NCI-H146 treated with DMSO at 0.1 percent for 48 hours (cell line): ENCODE results near the gene BDH1.
"Not testable (repeated sequence)": the region's sequence is repeated elsewhere in the genome, so short reads cannot be mapped to it uniquely, and the experiment has no call there.

ENCODE experiments used
- DNase-seq: peaks from one replicate; lab custom pipeline; 2025; ENCODE audit not compliant: unreplicated experiment; lab: John Stamatoyannopoulos, UW

BDH1 gene

DNA sequence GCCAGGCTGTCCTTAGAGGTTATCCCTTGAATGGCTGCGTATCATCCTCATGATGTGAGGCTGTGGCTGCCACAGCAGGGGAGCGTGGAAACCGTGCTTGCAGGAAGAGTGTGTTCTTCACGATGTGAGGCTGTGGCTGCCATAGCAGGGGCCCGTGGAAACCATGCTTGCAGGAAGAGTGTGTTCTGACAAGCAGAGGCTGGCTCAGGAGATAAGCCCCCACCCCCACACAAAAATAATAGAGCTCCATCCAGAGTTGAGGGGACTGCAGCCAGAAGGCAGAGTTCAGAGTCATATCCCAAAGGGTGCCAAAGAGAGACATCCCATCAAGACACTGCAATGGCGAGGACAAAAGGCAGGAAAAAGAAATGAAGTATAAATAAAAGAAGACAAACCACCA is 22.6 kb upstream of the BDH1 start:
- no peak for DNase-seq

DNA sequence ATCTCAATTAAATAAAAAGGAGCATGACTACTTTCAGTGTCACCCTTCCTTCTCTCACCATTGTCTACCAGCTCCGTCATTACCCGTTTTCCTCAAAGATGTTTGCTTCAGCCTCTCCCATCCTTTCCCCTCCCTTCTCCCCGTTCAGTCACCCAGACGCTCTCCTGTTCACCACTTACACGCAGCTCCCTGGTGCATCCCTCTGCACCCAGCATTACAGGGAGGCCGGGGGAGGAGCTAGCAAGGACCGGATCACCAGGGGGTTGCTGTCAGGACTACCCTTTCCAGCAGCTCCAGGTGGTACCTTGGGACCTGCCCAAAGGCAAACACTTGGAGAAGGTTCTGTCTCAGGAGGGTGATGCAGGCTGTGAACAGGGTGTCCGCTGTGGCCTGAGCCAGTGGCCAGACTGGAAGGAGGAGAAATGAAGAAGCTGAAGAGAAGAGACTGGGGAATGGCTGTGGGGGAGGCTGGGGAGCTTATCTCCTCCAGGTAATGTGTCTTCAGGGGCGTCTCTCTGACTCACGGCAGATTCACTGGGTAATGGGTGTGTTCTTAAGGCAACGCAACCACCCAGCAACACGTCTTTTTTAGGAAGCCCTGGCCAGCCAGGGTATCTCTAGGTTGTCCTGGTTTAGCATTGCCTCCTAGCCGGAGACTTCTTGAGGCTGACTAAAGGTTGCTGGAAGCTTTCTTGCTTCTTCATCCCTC is 21.8 kb upstream of the BDH1 start:
- DNase-seq, result no peak

DNA sequence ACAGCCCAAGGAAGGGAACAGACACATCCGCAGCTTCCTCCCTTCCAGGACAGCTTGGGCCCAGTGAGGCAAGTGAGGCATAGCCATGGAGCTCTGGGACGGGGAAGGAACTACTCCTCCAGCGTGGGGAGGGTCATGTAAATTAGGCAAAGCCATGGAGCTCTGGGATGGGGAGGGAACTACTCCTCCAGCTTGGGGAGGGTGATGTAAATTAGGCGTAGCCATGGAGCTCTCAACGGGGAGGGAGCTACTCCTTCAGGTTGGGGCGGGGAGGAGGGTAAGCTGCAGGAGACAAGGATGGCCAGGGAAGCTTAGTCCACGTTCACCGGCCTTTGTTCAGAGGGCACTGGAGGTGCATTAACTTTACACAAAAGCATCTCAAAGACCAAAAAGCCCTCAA is 21.1 kb upstream of the BDH1 start:
- DNase-seq, result no peak

DNA sequence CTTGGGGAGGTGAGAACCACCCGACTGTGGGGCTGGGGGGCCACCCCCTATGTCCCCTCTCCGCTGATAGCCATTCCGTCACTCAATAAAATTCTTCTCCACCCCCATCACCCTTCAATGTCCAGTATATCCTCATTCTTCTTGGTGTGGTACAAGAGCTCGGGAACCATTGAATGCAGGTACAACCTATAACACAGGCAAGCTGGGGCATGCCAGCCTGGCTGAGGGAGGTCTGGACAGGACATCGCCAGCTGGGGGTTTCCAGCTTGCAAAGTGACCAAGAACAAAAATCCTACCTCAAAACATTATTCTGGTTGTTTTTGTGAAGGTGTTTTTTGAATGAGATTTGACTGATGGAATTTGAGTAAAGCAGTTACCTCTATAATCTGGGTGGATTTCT is 19.6 kb upstream of the BDH1 start:
- DNase-seq, result no peak

DNA sequence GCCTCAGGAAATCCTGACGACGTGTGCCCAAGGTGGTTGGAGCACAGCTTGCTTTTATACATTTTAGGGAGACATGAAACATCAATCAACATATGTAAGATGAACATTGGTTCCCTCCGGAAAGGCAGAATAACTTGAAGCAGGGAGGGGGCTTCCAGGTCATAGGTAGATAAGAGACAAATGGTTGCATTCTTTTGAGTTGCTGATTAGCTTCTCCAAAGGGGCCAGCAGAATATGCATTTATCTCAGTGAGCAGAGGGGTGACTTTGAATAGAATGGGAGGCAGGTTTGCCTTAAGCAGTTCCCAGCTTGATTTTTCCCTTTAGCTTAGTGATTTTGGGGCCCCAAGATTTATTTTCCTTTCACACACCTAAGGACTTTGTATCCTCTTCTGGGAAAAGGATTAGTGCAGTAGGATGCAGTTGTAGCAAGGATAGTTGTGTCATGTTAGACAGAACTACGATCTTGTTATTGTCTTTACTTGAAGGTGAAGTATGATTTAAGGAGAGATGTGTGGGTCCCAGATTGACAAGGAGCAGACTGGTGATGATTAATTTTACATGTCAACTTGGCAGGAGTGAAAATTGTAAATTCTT is 18.7 kb upstream of the BDH1 start:
- not testable (repeated sequence) for DNase-seq

DNA sequence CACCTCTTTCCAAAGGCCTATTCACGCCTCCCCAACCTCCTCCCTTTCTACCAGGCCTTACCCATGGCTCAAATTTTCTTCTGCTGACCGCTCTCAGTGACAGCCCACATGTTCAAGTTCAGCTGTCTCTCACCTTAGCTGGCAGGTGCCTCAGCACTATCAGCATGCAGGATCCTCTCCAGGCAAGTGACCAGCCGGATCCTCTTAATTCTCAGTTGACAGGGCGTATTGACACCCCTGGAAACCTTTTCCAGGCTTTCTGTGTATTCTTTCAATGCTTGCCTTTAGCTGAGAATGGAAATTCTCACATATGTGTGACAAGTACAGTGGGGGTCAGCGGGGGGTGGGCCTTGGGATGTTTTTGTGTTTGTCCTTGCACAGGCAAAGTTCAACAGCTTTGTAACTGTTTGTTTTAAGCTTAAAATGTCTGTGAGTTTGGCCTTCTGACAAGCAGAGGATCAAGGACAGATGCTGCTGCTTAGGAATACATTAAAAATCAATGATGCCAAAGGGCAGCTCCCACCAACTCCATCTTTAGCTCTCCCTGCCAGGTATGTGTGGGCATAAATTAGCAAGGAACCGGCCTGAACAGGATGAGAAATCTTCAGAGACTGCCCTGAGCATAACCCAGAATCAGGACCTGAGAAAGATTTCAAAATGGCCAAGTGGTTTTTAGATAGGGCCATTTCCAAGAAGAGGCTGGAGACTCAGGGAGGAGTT is 17.4 kb upstream of the BDH1 start:
- DNase-seq, result no peak

DNA sequence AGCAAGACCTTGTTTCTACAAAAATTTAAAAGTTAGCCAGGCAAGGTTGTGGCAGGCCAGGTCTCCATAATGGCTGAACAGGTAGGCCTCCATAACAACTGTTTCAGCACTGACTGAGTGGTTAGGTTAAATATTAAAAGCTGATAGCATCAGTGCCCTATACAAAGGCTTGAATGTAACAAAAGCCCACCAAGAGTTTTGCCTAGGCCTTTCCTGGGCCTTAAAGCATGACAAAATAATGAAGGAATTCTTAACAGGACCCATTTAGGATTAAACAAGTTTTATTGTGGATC is 16.1 kb upstream of the BDH1 start:
- DNase-seq, result not testable (repeated sequence)

DNA sequence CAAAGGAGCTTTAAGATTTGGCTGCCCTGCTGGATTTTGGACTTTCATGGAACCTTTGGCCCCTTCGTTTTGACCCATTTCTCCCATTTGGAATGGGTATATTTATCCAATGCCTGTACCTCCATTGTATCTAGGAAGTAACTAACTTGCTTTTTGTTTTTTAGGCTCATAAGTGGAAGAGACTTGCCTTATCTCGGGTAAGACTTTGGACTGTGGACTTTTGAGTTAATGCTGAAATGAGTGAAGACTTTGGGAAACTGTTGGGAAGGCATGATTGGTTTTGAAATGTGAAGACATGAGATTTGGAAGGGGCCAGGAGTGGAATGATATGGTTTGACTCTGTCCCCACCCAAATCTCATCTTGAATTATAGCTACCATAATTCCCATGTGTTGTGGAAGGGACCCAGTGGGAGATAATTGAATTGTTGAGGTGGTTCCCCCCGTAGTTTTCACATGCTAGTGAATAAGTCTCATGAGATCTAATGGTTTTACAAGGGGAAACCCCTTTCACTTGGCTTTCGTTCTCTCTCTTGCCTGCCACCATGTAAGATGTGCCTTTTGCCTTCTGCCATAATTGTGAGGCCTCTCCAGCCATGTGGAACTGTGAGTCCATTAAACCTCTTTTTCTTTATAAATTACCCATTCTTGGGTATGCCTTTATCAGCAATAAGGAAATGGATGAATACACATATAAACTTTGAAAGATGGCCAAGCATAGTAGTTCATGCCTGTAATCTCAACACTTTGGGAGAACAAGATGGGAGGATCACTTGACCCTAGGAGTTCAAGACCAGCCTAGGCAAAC is 15.5 kb upstream of the BDH1 start:
- not testable (repeated sequence) for DNase-seq

DNA sequence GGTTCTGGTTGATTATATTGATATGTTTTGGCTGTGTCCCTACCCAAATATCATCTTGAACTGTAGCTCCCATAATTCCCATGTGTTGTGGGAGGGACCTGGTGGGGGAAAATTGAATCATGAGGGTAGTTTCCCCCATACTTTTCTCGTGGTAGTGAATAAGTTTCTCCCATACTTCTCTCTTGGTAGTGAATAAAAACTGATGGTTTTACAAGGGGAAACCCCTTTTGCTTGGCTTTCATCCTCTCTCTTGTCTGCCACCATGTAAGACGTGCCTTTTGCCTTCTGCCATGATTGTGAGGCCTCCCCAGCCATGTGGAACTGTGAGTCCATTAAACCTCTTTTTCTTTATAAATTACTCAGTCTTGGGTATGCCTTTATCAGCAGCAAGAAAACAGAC is 13.7 kb upstream of the BDH1 start:
- DNase-seq, result not testable (repeated sequence)

DNA sequence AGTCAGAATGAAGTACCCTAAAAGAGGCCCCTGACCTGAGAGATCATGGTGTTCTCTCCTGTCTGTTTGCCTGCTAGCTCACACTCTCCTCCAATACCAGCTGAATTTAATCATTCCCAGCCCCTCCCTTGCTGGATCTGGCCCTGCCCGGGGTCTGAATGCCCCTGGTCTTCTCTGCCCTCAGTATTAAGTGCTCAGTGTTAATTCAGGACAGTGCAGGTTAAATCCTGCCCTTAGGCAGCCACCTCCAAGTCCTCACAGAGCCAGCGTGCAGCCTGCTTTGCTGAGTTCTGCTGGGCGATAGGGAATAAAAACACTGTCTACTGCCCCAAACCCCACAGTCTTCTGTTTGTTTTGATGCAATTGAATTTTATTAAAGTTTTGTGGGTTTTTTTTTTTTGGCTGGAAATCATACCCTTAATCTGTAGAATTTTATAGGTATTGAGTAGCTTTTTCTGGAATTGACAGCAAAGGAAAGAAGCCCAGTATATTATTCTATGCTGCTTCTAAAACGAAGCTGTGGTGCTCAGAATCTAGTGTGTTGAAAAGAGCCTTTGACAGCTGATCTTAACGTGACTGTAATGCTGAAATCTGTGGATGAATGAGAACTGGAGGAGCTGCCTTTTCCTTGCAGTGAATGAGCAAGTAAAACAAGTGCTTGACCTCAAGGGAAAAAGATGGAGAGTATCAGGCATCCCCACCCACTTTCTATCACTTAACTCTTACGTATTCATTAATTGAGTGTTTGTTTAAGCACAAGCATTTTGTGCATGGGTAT is 12.3 kb upstream of the BDH1 start:
- DNase-seq, result no peak

DNA sequence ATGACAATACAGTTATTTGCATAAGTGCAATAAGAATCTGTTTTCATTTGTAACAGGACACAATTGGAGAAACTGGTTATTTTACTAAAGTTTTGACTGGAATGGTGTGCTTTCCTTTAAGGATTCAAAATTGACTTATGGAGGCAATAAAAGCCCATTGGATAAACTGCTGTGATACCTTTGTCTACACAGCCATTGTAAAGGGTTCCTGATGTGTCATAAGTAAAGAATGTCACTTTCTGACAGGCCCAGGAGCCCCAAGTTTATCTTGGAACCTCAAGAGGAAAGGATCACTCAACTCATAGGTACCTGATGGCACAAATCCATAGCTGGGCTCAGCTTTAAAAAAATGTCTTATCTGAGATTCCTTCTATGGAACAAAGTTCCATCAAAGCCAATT is 10.4 kb upstream of the BDH1 start:
- not testable (repeated sequence) for DNase-seq

DNA sequence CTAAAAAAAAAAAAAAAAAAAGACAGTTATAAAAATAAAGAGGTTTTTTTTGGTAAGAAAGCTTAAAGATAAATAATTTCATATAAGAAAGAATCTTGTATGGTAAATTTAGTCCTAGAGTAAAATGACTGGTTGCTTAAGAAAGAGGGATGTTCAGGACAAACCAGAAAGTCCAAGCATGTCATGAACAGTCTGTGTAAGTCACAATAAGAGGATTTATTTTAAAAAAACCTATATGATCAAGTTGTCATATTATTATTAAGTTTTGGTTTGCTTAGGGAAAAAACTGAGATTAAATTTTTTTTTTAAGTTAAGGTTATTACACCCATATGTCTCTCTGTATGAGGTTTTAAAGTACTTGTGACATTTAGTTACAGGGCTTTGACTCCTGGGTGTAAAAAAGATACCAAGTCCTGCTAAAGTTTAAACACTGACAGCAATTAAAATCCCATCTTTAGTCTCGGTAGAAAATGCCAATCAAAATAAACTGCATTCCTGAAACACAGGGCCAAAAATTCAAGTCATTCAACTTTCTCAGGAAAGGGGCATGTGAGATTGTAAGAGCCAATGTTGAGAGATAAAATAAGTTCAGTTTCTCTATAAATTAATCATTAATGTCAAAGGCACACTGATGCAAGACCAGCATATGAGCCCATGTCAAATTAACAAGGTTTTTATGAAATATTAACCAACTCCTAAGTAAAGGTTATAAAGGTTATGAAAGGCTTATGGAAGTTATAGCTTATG is 8.5 kb upstream of the BDH1 start:
- DNase-seq, result no peak

DNA sequence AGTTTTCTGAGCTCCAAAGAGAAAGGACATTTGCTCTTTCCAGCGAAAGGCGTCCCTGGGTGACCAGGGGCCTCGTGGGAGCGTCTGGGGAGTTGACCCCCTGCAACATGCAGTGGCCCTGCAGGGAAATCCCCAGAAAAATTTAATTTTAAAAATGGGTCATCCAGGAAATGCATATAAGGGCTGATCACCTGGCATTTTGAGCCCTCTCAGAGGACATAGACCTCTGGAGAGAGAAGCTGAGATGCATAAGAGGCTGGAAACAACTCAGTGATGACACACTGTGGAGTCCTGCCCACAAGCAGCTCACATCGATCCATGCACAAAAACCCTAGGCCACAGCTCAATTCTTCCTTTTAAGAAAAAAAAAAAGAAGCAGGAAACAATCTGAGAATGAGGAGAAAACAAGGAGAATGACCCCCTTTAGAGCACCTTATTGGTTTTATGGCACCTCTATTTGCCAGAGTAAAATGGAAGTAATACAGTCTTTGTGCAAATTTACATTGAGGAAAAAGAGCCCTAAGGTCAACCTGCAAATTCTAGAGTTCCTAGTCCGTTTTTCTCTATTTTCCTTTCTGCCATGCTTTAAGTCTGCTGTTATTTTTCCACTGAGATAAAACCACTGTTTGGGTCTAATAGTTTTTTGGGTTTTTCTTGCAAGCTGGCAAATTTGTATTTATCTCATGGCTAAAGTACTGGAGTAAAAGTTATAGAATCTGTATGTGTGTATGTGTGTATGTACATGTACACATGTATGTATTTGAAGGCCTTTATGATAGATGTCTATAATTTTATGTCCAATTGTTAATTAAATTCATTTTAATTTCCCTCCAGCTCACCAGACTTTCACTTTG is 6.9 kb upstream of the BDH1 start:
- DNase-seq, result no peak

DNA sequence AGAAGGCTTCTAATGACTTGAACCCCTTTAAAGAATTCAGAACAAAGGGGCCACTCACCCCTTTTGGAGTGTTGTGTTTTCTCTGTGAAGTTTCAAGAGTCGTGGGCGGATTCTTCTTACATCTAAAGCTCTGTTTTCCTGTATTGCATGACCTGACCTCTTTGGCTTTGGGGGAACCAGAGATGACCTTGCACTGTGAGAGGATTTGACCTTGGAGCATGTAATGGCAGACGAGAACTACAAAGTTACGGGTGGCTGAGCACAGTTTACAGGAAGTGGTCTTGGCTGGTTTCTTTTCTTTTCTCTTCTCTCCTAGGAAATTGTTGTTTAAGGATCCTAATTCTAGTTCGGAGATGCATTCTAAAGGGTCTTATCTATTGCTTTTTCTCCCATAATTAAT is 6.2 kb upstream of the BDH1 start:
- DNase-seq, result no peak

DNA sequence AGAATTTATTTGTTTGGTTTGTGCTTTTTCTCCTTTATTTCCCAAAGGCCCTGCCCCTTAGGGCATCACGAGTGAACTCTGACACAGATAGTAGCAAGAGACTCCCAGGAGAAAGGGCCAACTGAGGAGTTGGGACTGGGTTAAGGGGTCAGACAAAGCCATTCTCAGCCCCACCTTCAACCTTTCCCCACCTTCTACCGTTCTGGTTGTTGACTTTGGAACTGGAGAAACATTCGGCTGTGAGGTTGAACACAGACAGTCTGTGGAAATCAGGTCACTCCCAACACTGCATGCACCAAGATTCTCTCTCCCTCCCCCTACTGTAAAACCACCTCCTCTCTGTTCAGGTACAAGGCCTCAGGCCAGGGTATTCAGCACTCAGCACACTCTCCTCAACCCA is 3.9 kb upstream of the BDH1 start:
- DNase-seq, result no peak

DNA sequence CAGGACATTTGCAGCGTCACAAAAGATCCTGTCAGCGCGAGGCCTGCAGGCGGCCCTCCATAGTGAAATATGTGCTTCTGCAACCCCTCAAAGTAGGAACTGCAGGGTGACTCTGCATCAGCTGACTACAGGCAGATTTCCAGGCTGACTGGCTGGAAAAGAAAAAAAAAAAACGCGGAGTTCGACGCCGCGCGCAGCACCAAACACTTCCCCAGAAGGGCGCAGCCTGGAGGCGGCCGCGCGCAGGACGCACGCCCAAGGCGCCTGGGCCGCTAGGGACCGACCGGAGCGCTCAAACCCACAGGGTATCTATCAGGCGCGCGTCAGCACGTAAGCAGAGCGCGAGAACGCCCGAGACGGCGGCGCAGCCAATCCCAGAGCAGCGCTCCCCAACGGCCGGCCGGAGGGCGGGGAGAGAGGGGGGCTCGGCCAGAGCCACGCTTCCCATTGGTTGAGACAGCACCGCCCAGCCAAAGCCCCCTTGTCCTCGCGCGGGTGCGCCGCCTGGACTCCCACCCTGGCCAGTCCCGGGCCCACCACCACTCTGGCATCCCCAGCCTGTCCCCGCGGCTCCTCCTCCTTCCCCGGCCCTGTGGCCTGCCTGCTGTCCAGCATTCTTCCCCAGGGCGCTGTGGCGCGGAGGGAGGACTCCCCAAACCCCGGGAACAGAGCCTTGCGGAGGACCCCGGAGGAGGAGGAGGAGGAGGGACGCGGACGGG is 1.0 kb downstream of the BDH1 start:
- peak; percentile 98 for DNase-seq

DNA sequence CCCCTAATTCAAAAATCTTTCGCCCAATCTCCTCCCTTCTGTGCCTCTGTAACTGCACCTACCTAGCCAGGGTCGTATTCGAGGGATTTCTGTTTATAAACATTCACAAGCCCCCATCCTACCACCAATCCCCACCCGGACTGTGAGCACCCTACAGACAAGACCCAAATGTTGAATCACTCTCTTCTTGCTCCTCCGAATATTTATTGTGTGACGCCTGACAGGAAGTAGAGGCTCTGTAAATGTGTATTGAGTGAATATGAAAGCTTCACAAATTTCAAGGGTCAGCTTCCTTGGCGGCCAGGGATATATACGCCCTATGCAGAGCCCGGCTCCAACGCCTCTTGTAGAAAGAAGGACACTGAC is 1.6 kb downstream of the BDH1 start:
- no peak for DNase-seq

DNA sequence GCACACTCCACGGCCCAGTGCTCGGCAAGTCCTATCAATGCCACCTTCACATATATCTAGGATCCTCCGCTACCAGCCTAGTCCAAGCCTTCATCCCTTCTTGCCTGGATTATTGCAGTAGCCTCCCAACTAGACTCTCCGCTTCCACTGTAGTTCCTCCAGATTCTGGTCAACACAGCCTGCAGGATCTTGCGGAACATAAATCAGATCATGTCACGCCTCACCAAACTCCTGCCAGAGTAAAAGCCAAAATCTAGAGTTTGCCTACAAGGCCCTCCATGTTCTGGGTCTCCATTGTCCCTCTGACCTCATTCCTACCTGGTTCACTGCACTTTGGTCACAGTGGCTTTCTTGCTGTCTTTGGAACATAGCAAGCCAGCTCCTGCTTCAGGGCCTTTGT is 3.6 kb downstream of the BDH1 start:
- no peak for DNase-seq

DNA sequence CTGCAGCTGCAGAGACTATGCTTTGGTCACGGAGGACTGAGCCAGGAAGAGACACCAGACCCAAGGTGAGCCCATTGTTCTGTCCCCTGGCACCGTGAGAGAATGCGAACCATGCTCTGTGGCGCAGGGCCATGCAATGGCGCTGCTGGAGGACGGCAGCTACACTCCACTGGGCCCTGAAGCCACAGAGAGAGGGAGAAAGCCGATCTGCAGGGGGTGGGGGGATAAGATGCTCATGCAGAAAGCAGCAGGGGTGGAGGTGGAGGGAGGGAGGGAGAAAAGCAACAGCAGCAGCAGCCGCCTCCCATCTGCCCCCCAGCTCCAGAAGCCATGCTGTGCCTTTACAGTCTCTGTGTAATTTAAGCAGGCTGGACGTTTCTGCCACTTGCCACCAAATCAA is 5.3 kb downstream of the BDH1 start:
- DNase-seq, result no peak
